GM19043 (cell line): ENCODE data around the gene LEFTY1.
"Not testable (repeated sequence)": the region's sequence is repeated elsewhere in the genome, so short reads cannot be mapped to it uniquely, and the experiment has no call there.

ENCODE experiments used
- ATAC-seq: cut with Tn5 transposase; IDR thresholded peaks from one replicate; pipeline ENCODE4 v1.9.1; 2021; ENCODE audit warnings: low read depth; ENCODE audit not compliant: unreplicated experiment

LEFTY1 gene

GRCh38 chr1:225890346-225891228 is 1.6 kb upstream of the LEFTY1 start:
- no peak for ATAC-seq

GRCh38 chr1:225889743-225890142 is 797 bp upstream of the LEFTY1 start:
- ATAC-seq: no peak

- ATAC-seq: no peak
These were observed 553 bp downstream of the LEFTY1 start for GRCh38 chr1:225888289-225888897.

- not testable (repeated sequence) for ATAC-seq
These were observed 1.2 kb downstream of the LEFTY1 start for GRCh38 chr1:225887554-225888288.

- no peak for ATAC-seq
These were observed 2.0 kb downstream of the LEFTY1 start for GRCh38 chr1:225887030-225887314.

- ATAC-seq: no peak
These were observed 2.6 kb downstream of the LEFTY1 start for GRCh38 chr1:225886159-225887029.

- no peak for ATAC-seq
These were observed 3.6 kb downstream of the LEFTY1 start for GRCh38 chr1:225885336-225885735.

GRCh38 chr1:225883616-225884265 is 5.2 kb downstream of the LEFTY1 start:
- ATAC-seq: no peak

- ATAC-seq: peak; percentile 23
These were observed 6.0 kb downstream of the LEFTY1 start for GRCh38 chr1:225882694-225883615.

- ATAC-seq: peak; percentile 62
These were observed 6.8 kb downstream of the LEFTY1 start, which contains the start of gene TMEM63A for GRCh38 chr1:225881959-225882693. TSS of gene TMEM63A (minus strand) at chr1:225882380. CDS start at chr1:225877580, 4,800 bp downstream.

- ATAC-seq: no peak
These were observed 7.6 kb downstream of the LEFTY1 start for GRCh38 chr1:225881081-225881958.

- ATAC-seq: no peak
These were observed 8.3 kb downstream of the LEFTY1 start for GRCh38 chr1:225880636-225881035.

- ATAC-seq: no peak
These were observed 8.7 kb downstream of the LEFTY1 start for GRCh38 chr1:225880222-225880588.

GRCh38 chr1:225879521-225880221 is 9.3 kb downstream of the LEFTY1 start:
- ATAC-seq: no peak

GRCh38 chr1:225878282-225878681 is 10.7 kb downstream of the LEFTY1 start:
- no peak for ATAC-seq

GRCh38 chr1:225877580-225877979 is 11.4 kb downstream of the LEFTY1 start:
- ATAC-seq: no peak
